Astrocyte of the cerebellum (primary cell): ENCODE data around the gene MTUS2.

Experiments used
- DNase-seq: peaks from one replicate; pipeline ENCODE4 v3.0.0-alpha.2; 2011; ENCODE audit warnings: low read depth
- H3K4me3 ChIP-seq: 2 replicates; pipeline ENCODE4 v1.5.1; 2011; ENCODE audit warnings: mild to moderate bottlenecking, low read depth, low read length, moderate library complexity
- CTCF ChIP-seq: IDR thresholded peaks from 2 replicates; pipeline ENCODE4 v1.5.1; 2012; ENCODE audit warnings: low read length, low read depth, moderate library complexity, mild to moderate bottlenecking; ENCODE audit errors: missing control alignments
- in situ Hi-C: cut with HindIII; loops from 2 replicates; pipeline ENCODE4 v1.10.0; 2017; ENCODE audit warnings: low sequenced_read_pairs

The MTUS2 gene

DNA sequence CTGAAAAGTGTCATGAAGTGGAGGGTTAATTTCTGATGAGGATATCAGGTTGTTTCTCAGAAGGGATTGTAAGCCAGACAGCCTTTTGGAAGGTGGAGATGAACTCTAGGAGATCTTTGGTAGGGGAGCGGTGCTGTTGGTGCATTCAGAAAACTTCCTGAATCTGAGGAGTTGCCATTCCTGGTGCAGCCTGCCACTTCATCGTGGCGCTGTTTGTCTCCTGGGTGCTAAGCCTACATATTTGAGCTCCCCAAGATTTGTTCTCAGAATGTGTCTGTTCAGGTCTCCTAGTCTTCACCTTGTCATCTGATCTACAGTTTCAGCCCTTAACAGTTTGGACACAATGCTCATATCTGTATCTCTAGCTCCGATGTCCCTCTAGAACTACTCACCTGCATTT is 285.6 kb downstream of the MTUS2 start:
- TF ChIP-seq CTCF: no peak
- no peak overlapping the region for H3K4me3 ChIP-seq
- DNase-seq: no peak
- in situ Hi-C loops: no loop called here

DNA sequence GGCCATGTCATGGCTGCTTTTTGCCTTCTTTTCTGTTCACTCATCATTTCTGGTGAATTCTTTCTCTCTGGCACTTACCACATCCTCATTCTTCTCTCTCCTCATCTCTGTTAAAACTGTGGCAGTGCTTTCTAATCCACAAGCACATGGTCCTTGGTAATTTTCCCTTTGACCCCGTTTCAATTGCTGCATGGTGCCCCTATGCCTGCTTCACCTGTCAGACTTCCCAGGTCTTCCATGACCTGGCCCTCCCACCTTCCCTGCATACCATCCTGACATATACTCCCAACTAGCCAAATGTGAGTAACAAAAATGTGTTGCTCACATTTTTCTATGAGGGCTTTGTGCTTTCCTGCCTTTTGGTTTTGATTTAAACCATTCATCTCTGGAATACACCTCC is 286.5 kb downstream of the MTUS2 start:
- no peak for DNase-seq
- no peak overlapping the region for H3K4me3 ChIP-seq
- TF ChIP-seq CTCF: no peak
- in situ Hi-C loops: no loop called here

DNA sequence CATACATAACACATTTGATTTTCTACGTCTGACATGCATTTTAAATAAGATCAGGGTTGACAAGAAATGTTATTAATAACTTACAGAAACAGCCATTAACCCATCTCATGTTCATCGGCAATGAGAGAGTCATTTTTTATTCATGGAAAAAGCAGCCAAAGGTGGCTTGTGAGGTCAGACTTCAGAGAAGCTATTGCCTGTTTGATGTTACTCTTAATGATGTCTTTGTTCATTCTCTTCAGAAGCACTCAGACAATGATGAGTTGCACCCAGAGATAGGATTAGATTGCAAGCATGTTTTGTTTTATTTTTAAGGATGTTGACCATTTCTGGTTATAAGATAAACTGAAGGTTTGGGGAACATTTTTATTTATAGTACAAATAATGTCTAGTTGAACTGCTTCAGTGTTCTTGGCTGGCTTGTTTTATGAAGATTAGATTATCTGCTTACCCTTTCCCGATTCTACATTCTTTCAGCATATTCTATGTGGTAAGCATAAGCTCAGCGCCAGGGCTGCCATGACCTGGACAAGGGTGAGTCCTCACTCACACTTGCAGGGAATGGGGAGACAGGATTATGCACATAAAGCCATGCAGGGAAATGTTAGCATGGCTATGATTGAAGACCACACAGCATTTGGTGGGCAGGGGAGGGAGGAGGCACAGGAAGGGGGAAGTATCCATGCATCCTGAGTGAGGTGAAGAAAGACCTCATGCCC is 288.1 kb downstream of the MTUS2 start:
- in situ Hi-C loops: no loop called here
- DNase-seq: no peak
- TF ChIP-seq CTCF: no peak
- H3K4me3 ChIP-seq: no peak overlapping the region

- H3K4me3 ChIP-seq: no peak overlapping the region
- no peak for DNase-seq
- in situ Hi-C loops: no loop called here
- no peak for TF ChIP-seq CTCF
Measured at GRCh38 chr13:29109987-29110386, 289.8 kb downstream of the MTUS2 start.

- TF ChIP-seq CTCF: no peak
- no peak overlapping the region for H3K4me3 ChIP-seq
- DNase-seq: no peak
- in situ Hi-C loops: no loop called here
Measured at GRCh38 chr13:29111446-29111845, 291.3 kb downstream of the MTUS2 start.

- no peak for DNase-seq
- no peak for TF ChIP-seq CTCF
- in situ Hi-C loops: no loop called here
- no peak overlapping the region for H3K4me3 ChIP-seq
Measured at GRCh38 chr13:29115842-29116241, 295.7 kb downstream of the MTUS2 start.
